Left lobe of liver (tissue), 2 donors: ENCODE results near the gene CANX. TPM values are rescaled to one million over a fixed set of nuclear protein-coding genes. Genes with fewer than 3 reads are reported as not detected.
A peak's percentile ranks its signal among the peaks of the same experiment; 100 is the strongest.
"Not testable (repeated sequence)": the region's sequence is repeated elsewhere in the genome, so short reads cannot be mapped to it uniquely, and the experiment has no call there.

Experiments used
- ATAC-seq: fragments of 200-7000 bp; cut with Tn5 transposase; one replicate; pipeline ENCODE4 v1.9.1; 2020; ENCODE audit warnings: mild to moderate bottlenecking, moderate library complexity
- DNase-seq: peaks from one replicate; pipeline ENCODE4 v3.0.0-alpha.2; 2020; ENCODE audit warnings: low spot score
- total RNA-seq: library from RNA; stranded (reverse); gene quantifications from one replicate; pipeline ENCODE4 v1.2.1, GENCODE V29; 2021
- donor health status: DM: no; HTN: no; CAD: no; lungs with moderate emphysema.
- donor health status: DM: no; HTN: yes; CAD: no.

The CANX gene
- total RNA-seq = 501 TPM

GRCh38 chr5:179698935-179699615 is at the start of gene CANX:
Gene CANX (plus strand): TSS chr5:179698967. CDS start chr5:179705682, 6,715 bp downstream.
- no peak for DNase-seq
- peak; percentile 9 for ATAC-seq

GRCh38 chr5:179649166-179649703 is 49.5 kb upstream of the CANX start:
- not testable (repeated sequence) for ATAC-seq, DNase-seq

GRCh38 chr5:179650245-179650644 is 48.5 kb upstream of the CANX start:
- ATAC-seq, DNase-seq: not testable (repeated sequence)

- DNase-seq, ATAC-seq: not testable (repeated sequence)
Measured at GRCh38 chr5:179653135-179653534, 45.6 kb upstream of the CANX start.

- peak; percentile 98 for ATAC-seq
- DNase-seq = not testable (repeated sequence)
Measured at GRCh38 chr5:179657302-179658178, 41.2 kb upstream of the CANX start.

GRCh38 chr5:179658179-179658856 is 40.4 kb upstream of the CANX start:
- not testable (repeated sequence) for DNase-seq
- peak; percentile 59 for ATAC-seq

GRCh38 chr5:179661647-179662046 is 37.1 kb upstream of the CANX start:
- ATAC-seq, DNase-seq: not testable (repeated sequence)

GRCh38 chr5:179668391-179668790 is 30.4 kb upstream of the CANX start:
- ATAC-seq = peak; percentile 64
- DNase-seq = no peak

GRCh38 chr5:179678223-179679013 is 20.3 kb upstream of the CANX start:
- peak; percentile 86 for ATAC-seq
- DNase-seq = peak; percentile 98

- DNase-seq (peak; percentile 65), ATAC-seq (peak; percentile 2)
Measured at GRCh38 chr5:179679014-179679674, 19.6 kb upstream of the CANX start.

GRCh38 chr5:179680014-179680779 is 18.6 kb upstream of the CANX start:
- ATAC-seq = peak; percentile 63
- DNase-seq = peak; percentile 74

GRCh38 chr5:179680780-179681401 is 17.9 kb upstream of the CANX start, which contains the start of gene CBY3:
Gene CBY3 (minus strand): TSS chr5:179681034. CDS start chr5:179680918, 116 bp downstream.
- DNase-seq (no peak), ATAC-seq (no peak)

GRCh38 chr5:179689212-179689611 is 9.6 kb upstream of the CANX start:
- not testable (repeated sequence) for ATAC-seq, DNase-seq

GRCh38 chr5:179694561-179694960 is 4.2 kb upstream of the CANX start:
- no peak for DNase-seq
- ATAC-seq = no peak

- no peak for ATAC-seq
- DNase-seq = no peak
Measured at GRCh38 chr5:179696603-179697002, 2.2 kb upstream of the CANX start.

GRCh38 chr5:179697108-179697507 is 1.7 kb upstream of the CANX start:
- ATAC-seq (no peak), DNase-seq (no peak)

- ATAC-seq, DNase-seq: not testable (repeated sequence)
Measured at GRCh38 chr5:179697543-179697942, 1.2 kb upstream of the CANX start.
